Fibroblast of mammary gland (primary cell): ENCODE measurements around the gene KCNJ9.

Experiments used
- DNase-seq: peaks from one replicate; pipeline ENCODE4 v3.0.0-alpha.2; 2010; ENCODE audit warnings: low read depth
- H3K4me3 ChIP-seq: 2 replicates; pipeline ENCODE4 v1.5.1; 2011; ENCODE audit warnings: low read depth, mild to moderate bottlenecking, low read length, moderate library complexity; ENCODE audit not compliant: control insufficient read depth
- CTCF ChIP-seq: conservative IDR thresholded peaks from 2 replicates; pipeline ENCODE4 v1.5.1; 2011; ENCODE audit warnings: low read depth, low read length, inconsistent platforms; ENCODE audit not compliant: control insufficient read depth, insufficient read depth

Gene KCNJ9

GRCh38 chr1:160053548-160054365, 27.6 kb upstream of the KCNJ9 start:
- no peak overlapping the region for H3K4me3 ChIP-seq
- no peak for TF ChIP-seq CTCF
- DNase-seq: no peak

DNA sequence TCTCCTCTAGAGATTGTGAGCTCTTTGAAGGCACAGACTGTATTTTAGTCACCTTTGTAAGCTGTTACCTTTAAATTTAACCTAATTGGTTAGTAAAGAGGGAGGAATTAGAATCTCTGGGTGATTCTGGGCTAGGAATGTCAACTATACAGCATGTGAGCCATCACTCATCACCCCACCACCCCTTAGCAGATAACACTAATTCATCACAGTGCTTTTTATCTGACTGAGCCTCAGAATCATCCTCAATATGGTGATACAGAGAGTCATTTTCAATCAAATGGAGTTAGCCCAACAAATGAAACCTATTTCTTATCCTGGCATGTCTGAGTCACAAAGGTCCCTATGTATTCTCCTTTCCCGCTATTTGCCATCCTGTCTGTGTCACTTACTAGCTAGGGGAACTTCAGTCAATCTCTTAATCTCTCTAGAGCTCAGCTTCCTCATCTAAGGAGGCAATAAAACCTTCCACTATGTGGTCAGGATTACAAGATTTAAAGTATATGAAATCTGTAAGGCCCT, 24.6 kb upstream of the KCNJ9 start:
- no peak for TF ChIP-seq CTCF
- DNase-seq: no peak
- H3K4me3 ChIP-seq: no peak overlapping the region

DNA sequence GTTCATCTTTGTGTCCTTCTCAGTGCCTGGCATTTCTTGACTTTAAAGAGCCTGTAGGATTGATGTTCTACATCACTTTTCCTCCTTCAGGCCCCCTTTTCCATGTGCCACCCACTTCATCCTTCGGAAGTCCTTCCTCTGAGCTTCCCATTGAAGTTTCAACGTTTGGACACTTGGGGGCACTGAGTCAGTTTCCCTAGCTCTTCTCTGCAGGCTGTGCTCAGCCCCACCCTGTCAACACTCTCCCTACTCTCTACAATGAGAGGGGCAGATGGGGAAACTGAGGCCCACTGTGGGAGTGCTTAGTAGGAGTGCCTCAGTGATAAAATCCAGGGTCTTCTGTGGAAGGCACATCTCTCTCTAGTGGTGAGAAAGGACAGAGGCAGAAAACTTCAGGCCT, 23.3 kb upstream of the KCNJ9 start:
- DNase-seq: peak; percentile 23
- peak; percentile 48 for TF ChIP-seq CTCF
- H3K4me3 ChIP-seq: no peak overlapping the region

- TF ChIP-seq CTCF: no peak
- DNase-seq: no peak
- no peak overlapping the region for H3K4me3 ChIP-seq
Observed at GRCh38 chr1:160061369-160062229, 19.7 kb upstream of the KCNJ9 start.

DNA sequence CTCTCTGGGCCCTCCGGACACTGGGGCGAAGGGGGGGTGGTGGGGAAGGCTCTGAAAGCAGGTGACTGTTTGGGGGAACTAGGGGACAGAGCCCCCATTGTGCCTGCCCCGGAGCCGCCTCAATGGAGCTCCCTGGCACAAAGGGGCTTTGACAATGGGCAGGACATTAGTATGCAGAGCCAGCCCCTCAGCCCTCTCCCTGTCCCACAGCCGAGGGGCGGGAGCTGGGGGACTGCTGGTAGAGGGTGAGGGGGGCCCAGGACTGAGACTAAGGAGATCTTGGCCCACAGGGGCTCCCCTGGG, 19.2 kb upstream of the KCNJ9 start:
- DNase-seq: no peak
- H3K4me3 ChIP-seq: no peak overlapping the region
- no peak for TF ChIP-seq CTCF

DNA sequence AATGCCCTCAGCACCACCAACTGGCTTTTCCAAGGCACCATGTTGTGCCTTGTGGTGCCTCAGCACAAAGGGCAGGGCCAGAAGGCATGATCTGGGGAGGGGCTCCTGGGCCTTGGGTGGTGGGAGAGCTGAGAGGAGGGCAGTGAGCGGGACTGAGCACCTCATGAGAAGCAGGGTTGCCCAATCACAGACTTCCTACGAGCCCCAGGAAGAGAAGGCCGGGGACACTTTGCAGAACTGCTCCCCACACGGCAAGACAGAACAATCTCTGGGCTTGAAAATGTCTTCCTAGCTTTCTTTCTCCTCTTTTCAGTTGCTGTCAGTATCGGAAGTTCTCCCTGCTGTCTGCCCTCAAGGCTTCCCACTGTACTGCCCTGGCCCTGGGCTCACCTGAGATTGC, 18.2 kb upstream of the KCNJ9 start:
- no peak overlapping the region for H3K4me3 ChIP-seq
- no peak for TF ChIP-seq CTCF
- no peak for DNase-seq
